ENCODE data around the gene KIAA1549. TPM values are rescaled to one million over a fixed set of nuclear protein-coding genes. Genes with fewer than 3 reads are reported as not detected.
A peak's percentile ranks its signal among the peaks of the same experiment; 100 is the strongest.

The KIAA1549 gene
- total and polyA plus RNA-seq, 5 experiments from 2014 or later = 0.39 to 0.47 TPM; not detected in 3

- H3K9me3 Mint-ChIP-seq = no peaks in the 10 kb centered on the region
- ATAC-seq (no peak), DNase-seq (no peak)
- H3K36me3 Mint-ChIP-seq = no peaks in the 10 kb centered on the region
- POLR2A ChIA-PET = no interaction called here
- peaks cover 0 to 9% (median 0%) of the 10 kb centered on the region in 5 donors for H3K27me3 Mint-ChIP-seq
- peak overlapping the region in 1 of 10 donors; percentile 85 for H3K27ac Mint-ChIP-seq
- H3K4me1 Mint-ChIP-seq = peaks cover 4 to 18% (median 8%) of the 10 kb centered on the region in 4 donors
- no peak overlapping the region for H3K4me3 Mint-ChIP-seq
These were observed 114.8 kb downstream of the KIAA1549 start for GRCh38 chr7:138866353-138866752.

- ATAC-seq = peak; percentile 85 to 91
- H3K36me3 Mint-ChIP-seq = no peaks in the 10 kb centered on the region
- POLR2A ChIA-PET = no interaction called here
These were observed 115.3 kb downstream of the KIAA1549 start for GRCh38 chr7:138865843-138866242.

GRCh38 chr7:138864667-138865066 lies 116.5 kb downstream of the KIAA1549 start:
- no peak for ATAC-seq
- no peak overlapping the region for H3K4me3 Mint-ChIP-seq

More at GRCh38 chr7:138865843-138866242, 115.3 kb downstream of the KIAA1549 start:
- H3K27me3 Mint-ChIP-seq = peaks cover 0 to 6% (median 0%) of the 10 kb centered on the region in 5 donors
- H3K9me3 Mint-ChIP-seq = no peaks in the 10 kb centered on the region
- peak overlapping the region in 4 of 10 donors; percentile 0 to 85 (median 65) for H3K27ac Mint-ChIP-seq
- H3K4me1 Mint-ChIP-seq = peaks cover 4 to 18% (median 8%) of the 10 kb centered on the region in 4 donors
- DNase-seq = peak in 9 of 10 donors; percentile 18 to 73 (median 42)
- no peak overlapping the region for H3K4me3 Mint-ChIP-seq

GRCh38 chr7:138863931-138864330 lies 117.3 kb downstream of the KIAA1549 start:
- H3K27ac Mint-ChIP-seq = peak overlapping the region in 1 of 10 donors; percentile 0
- no peak overlapping the region for H3K4me3 Mint-ChIP-seq
- no peak for DNase-seq
- no peak for ATAC-seq
- no peaks in the 10 kb centered on the region for H3K36me3 Mint-ChIP-seq
- H3K9me3 Mint-ChIP-seq = peaks cover 0 to 3% (median 0%) of the 10 kb centered on the region in 9 donors
- POLR2A ChIA-PET = interaction anchor here (0.5 kb wide), 1 partner anchor 25 kb away, joined by 4 read pairs; no protein-coding TSS in a partner anchor
- peaks cover 0 to 8% (median 3%) of the 10 kb centered on the region in 5 donors for H3K27me3 Mint-ChIP-seq
- peaks cover 4 to 18% (median 8%) of the 10 kb centered on the region in 4 donors for H3K4me1 Mint-ChIP-seq

More at GRCh38 chr7:138864667-138865066, 116.5 kb downstream of the KIAA1549 start:
- Mint-ChIP-seq H3K4me1 (peaks cover 4 to 18% (median 8%) of the 10 kb centered on the region in 4 donors), H3K9me3 (no peaks in the 10 kb centered on the region), H3K27me3 (peaks cover 0 to 6% (median 2%) of the 10 kb centered on the region in 5 donors), H3K27ac (peak overlapping the region in 4 of 10 donors; percentile 25 to 85 (median 58)), H3K36me3 (no peaks in the 10 kb centered on the region)
- DNase-seq = no peak
- POLR2A ChIA-PET = no interaction called here

- peaks cover 5 to 24% (median 13%) of the 10 kb centered on the region in 9 donors for H3K9me3 Mint-ChIP-seq
- peaks cover 0 to 8% (median 0%) of the 10 kb centered on the region in 5 donors for H3K27me3 Mint-ChIP-seq
- no peak for ATAC-seq
- DNase-seq = no peak
- peak overlapping the region in 1 of 10 donors; percentile 27 for H3K27ac Mint-ChIP-seq
- no peak overlapping the region for H3K4me3 Mint-ChIP-seq
- POLR2A ChIA-PET = no interaction called here
- peaks cover 0 to 18% (median 8%) of the 10 kb centered on the region in 3 donors for H3K36me3 Mint-ChIP-seq
- H3K4me1 Mint-ChIP-seq = peaks cover 3 to 18% (median 7%) of the 10 kb centered on the region in 4 donors
These were observed 120.1 kb downstream of the KIAA1549 start for GRCh38 chr7:138861051-138861450.

- Mint-ChIP-seq H3K4me1 (no peaks in the 10 kb centered on the region), H3K4me3 (no peak overlapping the region), H3K27me3 (peaks cover 0 to 8% (median 0%) of the 10 kb centered on the region in 5 donors), H3K36me3 (peaks cover 0 to 18% (median 8%) of the 10 kb centered on the region in 3 donors), H3K27ac (no peak overlapping the region), H3K9me3 (peaks cover 5 to 27% (median 13%) of the 10 kb centered on the region in 9 donors)
- DNase-seq (no peak), ATAC-seq (no peak)
- POLR2A ChIA-PET = no interaction called here
These were observed 123.5 kb downstream of the KIAA1549 start for GRCh38 chr7:138857728-138858127.

- H3K27me3 Mint-ChIP-seq = peaks cover 0 to 2% (median under 1%) of the 10 kb centered on the region in 5 donors
- H3K4me3 Mint-ChIP-seq = no peak overlapping the region
- no peak overlapping the region for H3K27ac Mint-ChIP-seq
- ATAC-seq (no peak), DNase-seq (no peak)
- POLR2A ChIA-PET = no interaction called here
- peaks cover 0 to 22% (median 10%) of the 10 kb centered on the region in 3 donors for H3K36me3 Mint-ChIP-seq
- H3K9me3 Mint-ChIP-seq = peaks cover 5 to 27% (median 14%) of the 10 kb centered on the region in 9 donors
- no peaks in the 10 kb centered on the region for H3K4me1 Mint-ChIP-seq
These were observed 127.0 kb downstream of the KIAA1549 start for GRCh38 chr7:138854115-138854645.

- no peak overlapping the region for H3K4me3 Mint-ChIP-seq
- DNase-seq = no peak
- peaks cover 0 to 22% (median 10%) of the 10 kb centered on the region in 3 donors for H3K36me3 Mint-ChIP-seq
- peaks cover 0 to 2% (median 0%) of the 10 kb centered on the region in 5 donors for H3K27me3 Mint-ChIP-seq
- H3K9me3 Mint-ChIP-seq = peaks cover 5 to 24% (median 14%) of the 10 kb centered on the region in 9 donors
- ATAC-seq = no peak
- no peaks in the 10 kb centered on the region for H3K4me1 Mint-ChIP-seq
- POLR2A ChIA-PET = no interaction called here
- no peak overlapping the region for H3K27ac Mint-ChIP-seq
These were observed 127.7 kb downstream of the KIAA1549 start for GRCh38 chr7:138853448-138853847.

- peaks cover 0 to 2% (median 0%) of the 10 kb centered on the region in 5 donors for H3K27me3 Mint-ChIP-seq
- H3K36me3 Mint-ChIP-seq = peaks cover 0 to 17% (median 5%) of the 10 kb centered on the region in 3 donors
- H3K27ac Mint-ChIP-seq = no peak overlapping the region
- POLR2A ChIA-PET = no interaction called here
- ATAC-seq (no peak), DNase-seq (no peak)
- no peaks in the 10 kb centered on the region for H3K4me1 Mint-ChIP-seq
- H3K4me3 Mint-ChIP-seq = no peak overlapping the region
- H3K9me3 Mint-ChIP-seq = peaks cover 2 to 14% (median 6%) of the 10 kb centered on the region in 9 donors
These were observed 128.7 kb downstream of the KIAA1549 start for GRCh38 chr7:138852469-138852868.

- Mint-ChIP-seq H3K4me1 (no peaks in the 10 kb centered on the region), H3K4me3 (no peak overlapping the region), H3K36me3 (peaks cover 0 to 3% (median 2%) of the 10 kb centered on the region in 3 donors), H3K9me3 (peaks cover 0 to 6% (median 0%) of the 10 kb centered on the region in 9 donors), H3K27ac (no peak overlapping the region), H3K27me3 (peaks cover 0 to 2% (median 0%) of the 10 kb centered on the region in 5 donors)
- POLR2A ChIA-PET = no interaction called here
- ATAC-seq = no peak
- no peak for DNase-seq
These were observed 131.5 kb downstream of the KIAA1549 start for GRCh38 chr7:138849701-138850100.

- Mint-ChIP-seq H3K27ac (no peak overlapping the region), H3K4me3 (no peak overlapping the region), H3K9me3 (peaks cover 0 to 6% (median 0%) of the 10 kb centered on the region in 9 donors), H3K4me1 (no peaks in the 10 kb centered on the region), H3K27me3 (peaks cover 0 to 2% (median 0%) of the 10 kb centered on the region in 5 donors), H3K36me3 (peaks cover 0 to 3% (median 2%) of the 10 kb centered on the region in 3 donors)
- ATAC-seq (no peak), DNase-seq (no peak)
- POLR2A ChIA-PET = no interaction called here
These were observed 132.9 kb downstream of the KIAA1549 start for GRCh38 chr7:138848056-138848980.

GRCh38 chr7:138845711-138846110 lies 135.5 kb downstream of the KIAA1549 start:
- H3K4me1 Mint-ChIP-seq = no peaks in the 10 kb centered on the region
- DNase-seq (no peak), ATAC-seq (no peak)
- H3K27ac Mint-ChIP-seq = no peak overlapping the region
- H3K36me3 Mint-ChIP-seq = peaks cover 0 to 3% (median 2%) of the 10 kb centered on the region in 3 donors
- H3K27me3 Mint-ChIP-seq = peaks cover under 1 to 3% (median 2%) of the 10 kb centered on the region in 5 donors
- H3K9me3 Mint-ChIP-seq = peaks cover 0 to 6% (median 0%) of the 10 kb centered on the region in 9 donors
- POLR2A ChIA-PET = no interaction called here
- no peak overlapping the region for H3K4me3 Mint-ChIP-seq
